Fibroblast of lung (primary cell): ENCODE data around the gene IL1RAP. TPM values are rescaled to one million over a fixed set of nuclear protein-coding genes. Genes with fewer than 3 reads are reported as not detected.
A peak's percentile ranks its signal among the peaks of the same experiment; 100 is the strongest.

Source experiments
- DNase-seq, 2 donors: peaks; one replicate each; pipeline versions ENCODE4 v3.0.0 to v3.0.0-alpha.2; 2010; ENCODE audit warnings: low read depth in 2 of 2
- H2AFZ ChIP-seq: 2 replicates; pipeline ENCODE4 v1.5.1; 2012; ENCODE audit warnings: low read length, control low read depth, inconsistent platforms
- H3K27ac ChIP-seq: 2 replicates; pipeline ENCODE4 v1.5.1; 2011; ENCODE audit warnings: low read length, control low read depth; ENCODE audit not compliant: insufficient read depth
- H3K27me3 ChIP-seq: 2 replicates; pipeline ENCODE4 v1.5.1; 2011; ENCODE audit warnings: mild to moderate bottlenecking, low read length; ENCODE audit not compliant: control insufficient read depth, insufficient read depth
- H3K36me3 ChIP-seq: 2 replicates; pipeline ENCODE4 v1.5.1; 2011; ENCODE audit warnings: low read length; ENCODE audit not compliant: control insufficient read depth, insufficient read depth
- H3K4me1 ChIP-seq: 2 replicates; pipeline ENCODE4 v1.5.1; 2011; ENCODE audit warnings: low read length; ENCODE audit not compliant: control insufficient read depth, insufficient read depth; ENCODE audit errors: extremely low read depth
- H3K4me2 ChIP-seq: 2 replicates; pipeline ENCODE4 v1.5.1; 2011; ENCODE audit warnings: low read length, control low read depth; ENCODE audit not compliant: insufficient read depth; ENCODE audit errors: extremely low read depth
- H3K4me3 ChIP-seq, 4 experiments: fragments of 200-600 bp in 1 of 4; sonication (generic) in 1 of 4; replicated peaks in 1 of 4; 2 replicates each; pipeline ENCODE4 v1.5.1; 2011 to 2016; ENCODE audit warnings: low read length in 4 of 4, low read depth in 3 of 4, mild to moderate bottlenecking in 3 of 4, control low read depth in 2 of 4, inconsistent platforms in 1 of 4, mixed read lengths in 1 of 4; ENCODE audit not compliant: insufficient read depth in 1 of 4; ENCODE audit errors: control extremely low read depth in 1 of 4
- H3K79me2 ChIP-seq: 2 replicates; pipeline ENCODE4 v1.5.1; 2012; ENCODE audit warnings: mild to moderate bottlenecking, low read length, inconsistent platforms; ENCODE audit not compliant: control insufficient read depth, insufficient read depth
- H3K9ac ChIP-seq: 2 replicates; pipeline ENCODE4 v1.5.1; 2011; ENCODE audit warnings: mild to moderate bottlenecking, low read length, control low read depth; ENCODE audit not compliant: insufficient read depth
- H3K9me3 ChIP-seq: 2 replicates; pipeline ENCODE4 v1.5.1; 2012; ENCODE audit warnings: low read depth, low read length; ENCODE audit not compliant: control insufficient read depth, insufficient read depth
- H4K20me1 ChIP-seq: 2 replicates; pipeline ENCODE4 v1.5.1; 2011; ENCODE audit warnings: low read length; ENCODE audit not compliant: control insufficient read depth, insufficient read depth; ENCODE audit errors: extremely low read depth
- EZH2 ChIP-seq: IDR thresholded peaks from 2 replicates; pipeline ENCODE4 v1.5.1; 2012; ENCODE audit warnings: low read length, control low read depth, mild to moderate bottlenecking; ENCODE audit errors: missing control alignments
- polyA plus RNA-seq, 2 donors: library from polyadenylated mRNA; depleted of rRNA in 1 of 2; stranded (reverse) in 1 of 2; unstranded in 1 of 2; fragments of >200 nt; gene quantifications; 2 replicates each; pipeline ENCODE4 v1.2.1, GENCODE V29; 2011 to 2012; ENCODE audit warnings: missing spikeins in 1 of 2
- total RNA-seq: library from RNA; depleted of rRNA; stranded (reverse); fragments of >200 nt; gene quantifications from 2 replicates; pipeline ENCODE4 v1.2.1, GENCODE V29; 2014
- TF ChIP-seq, protein P1 (sequence below), 2 donors: IDR thresholded peaks in 1 of 2; conservative IDR thresholded peaks in 1 of 2; 1 replicate in 1 of 2; 2 replicates in 1 of 2; pipeline ENCODE4 v1.5.1; 2011 to 2012; ENCODE audit warnings: low read length in 2 of 2, control low read depth in 1 of 2, inconsistent platforms in 1 of 2, low read depth in 1 of 2, mild to moderate bottlenecking in 1 of 2

The IL1RAP gene
- total and polyA plus RNA-seq, 2 donors (not counting 1 experiment from before 2014, with no cell fraction given), result 10.2 to 12.6 TPM

DNA sequence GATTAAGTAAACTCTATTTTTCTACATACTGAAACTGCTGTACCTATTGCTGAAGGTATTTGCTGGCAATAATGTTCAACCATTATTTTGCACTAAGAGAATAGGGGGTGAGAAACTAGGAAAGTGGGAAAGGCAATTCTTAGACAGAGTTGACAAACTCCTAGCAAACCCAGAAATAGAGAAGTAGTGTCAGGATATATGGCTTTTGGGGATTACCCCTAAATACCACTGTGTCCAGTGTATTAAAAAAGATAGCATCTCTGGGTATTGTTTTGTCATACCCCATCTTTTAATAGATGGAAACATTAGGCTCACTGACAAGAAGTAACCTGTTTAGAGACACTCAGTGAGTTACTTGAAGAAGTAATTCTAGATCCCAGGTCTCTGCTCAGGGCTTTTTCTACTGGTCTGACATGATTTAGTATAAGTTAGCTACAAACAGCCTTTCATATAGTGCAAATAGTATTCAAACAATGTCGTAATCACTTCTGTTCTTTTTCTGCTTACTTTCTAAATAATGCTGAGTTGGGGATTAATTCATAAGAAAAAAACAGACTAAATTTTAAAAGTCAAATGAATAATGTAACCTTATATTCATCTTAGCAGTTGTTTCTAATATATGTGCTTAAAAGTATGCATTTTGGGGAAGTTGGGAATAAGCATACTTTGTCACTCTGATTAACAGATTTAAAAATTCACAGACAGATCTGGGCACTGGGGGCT lies 107.2 kb downstream of the IL1RAP start:
- no peak overlapping the region for H3K4me3 ChIP-seq
- no peak overlapping the region for H3K27ac ChIP-seq

DNA sequence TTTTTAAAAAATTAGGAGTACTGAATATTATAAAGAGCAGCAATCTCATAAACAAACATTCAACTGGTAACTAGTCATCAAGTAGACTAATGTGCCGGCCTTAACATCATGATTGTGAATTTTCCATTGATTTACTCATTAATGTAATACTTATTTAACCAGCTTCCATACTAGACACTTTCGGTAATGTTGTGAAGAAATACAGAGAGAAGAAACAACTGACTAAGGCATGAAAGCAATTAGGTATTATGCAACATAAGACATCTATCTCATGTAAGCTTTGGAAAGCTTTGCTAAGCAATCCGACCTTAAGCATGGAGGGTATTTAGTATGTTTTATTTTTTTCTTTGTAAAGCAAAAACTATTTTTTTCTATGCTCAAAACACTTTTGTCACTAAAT lies 108.0 kb downstream of the IL1RAP start:
- no peaks in the 10 kb centered on the region for H3K36me3 ChIP-seq
- H3K27me3 ChIP-seq, result no peaks in the 10 kb centered on the region
- no peak overlapping the region for H2AFZ ChIP-seq
- H3K9ac ChIP-seq, result no peak overlapping the region
- DNase-seq, result peak in 1 of 2 donors; percentile 42
- TF ChIP-seq, protein P1, sequence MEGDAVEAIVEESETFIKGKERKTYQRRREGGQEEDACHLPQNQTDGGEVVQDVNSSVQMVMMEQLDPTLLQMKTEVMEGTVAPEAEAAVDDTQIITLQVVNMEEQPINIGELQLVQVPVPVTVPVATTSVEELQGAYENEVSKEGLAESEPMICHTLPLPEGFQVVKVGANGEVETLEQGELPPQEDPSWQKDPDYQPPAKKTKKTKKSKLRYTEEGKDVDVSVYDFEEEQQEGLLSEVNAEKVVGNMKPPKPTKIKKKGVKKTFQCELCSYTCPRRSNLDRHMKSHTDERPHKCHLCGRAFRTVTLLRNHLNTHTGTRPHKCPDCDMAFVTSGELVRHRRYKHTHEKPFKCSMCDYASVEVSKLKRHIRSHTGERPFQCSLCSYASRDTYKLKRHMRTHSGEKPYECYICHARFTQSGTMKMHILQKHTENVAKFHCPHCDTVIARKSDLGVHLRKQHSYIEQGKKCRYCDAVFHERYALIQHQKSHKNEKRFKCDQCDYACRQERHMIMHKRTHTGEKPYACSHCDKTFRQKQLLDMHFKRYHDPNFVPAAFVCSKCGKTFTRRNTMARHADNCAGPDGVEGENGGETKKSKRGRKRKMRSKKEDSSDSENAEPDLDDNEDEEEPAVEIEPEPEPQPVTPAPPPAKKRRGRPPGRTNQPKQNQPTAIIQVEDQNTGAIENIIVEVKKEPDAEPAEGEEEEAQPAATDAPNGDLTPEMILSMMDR (conservative IDR thresholded peaks at IDR 0.05 in 1 of 2, IDR thresholded peaks at IDR 0.05 in 1 of 2; ENCODE audit: low read depth in 1 of 2, low read length in 2 of 2), result no peak
- no peak for TF ChIP-seq EZH2
- no peak overlapping the region for H3K27ac ChIP-seq
- H3K4me2 ChIP-seq, result no peak overlapping the region
- no peaks in the 10 kb centered on the region for H3K9me3 ChIP-seq
- H3K4me3 ChIP-seq, result no peak overlapping the region
- no peaks in the 10 kb centered on the region for H3K4me1 ChIP-seq
- no peaks in the 10 kb centered on the region for H3K79me2 ChIP-seq
- no peaks in the 10 kb centered on the region for H4K20me1 ChIP-seq

More for the DNA sequence above, 107.2 kb downstream of the IL1RAP start:
- Histone ChIP-seq H3K4me1 (no peaks in the 10 kb centered on the region), H3K9ac (no peak overlapping the region), H3K9me3 (no peaks in the 10 kb centered on the region), H4K20me1 (no peaks in the 10 kb centered on the region), H2AFZ (no peak overlapping the region), H3K27me3 (no peaks in the 10 kb centered on the region), H3K36me3 (no peaks in the 10 kb centered on the region), H3K79me2 (no peaks in the 10 kb centered on the region), H3K4me2 (no peak overlapping the region)
- no peak for TF ChIP-seq EZH2
- TF ChIP-seq, protein P1 (conservative IDR thresholded peaks at IDR 0.05 in 1 of 2, IDR thresholded peaks at IDR 0.05 in 1 of 2; ENCODE audit: low read depth in 1 of 2, low read length in 2 of 2), result no peak
- DNase-seq, result peak in 1 of 2 donors; percentile 27

DNA sequence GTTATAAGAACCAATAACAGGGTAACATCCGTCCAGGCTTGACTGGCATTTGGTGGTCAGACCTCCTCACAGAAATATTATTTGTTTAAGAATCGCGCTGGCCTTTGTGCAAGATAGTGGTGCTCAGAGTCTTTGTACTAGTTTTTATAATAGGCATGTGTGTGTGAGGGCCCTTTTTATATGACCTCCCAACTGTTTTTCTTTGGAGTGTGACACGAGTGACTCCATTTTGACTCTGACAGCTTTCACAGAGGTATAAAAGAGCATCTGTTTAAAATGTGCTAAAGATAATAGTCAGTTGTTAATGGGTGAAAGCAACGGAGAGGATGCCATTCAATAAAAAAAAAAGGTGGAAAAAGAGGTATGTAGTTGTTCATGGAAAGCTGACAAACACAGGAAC lies 110.4 kb downstream of the IL1RAP start:
- Histone ChIP-seq H3K27me3 (no peaks in the 10 kb centered on the region), H3K4me3 (no peak overlapping the region), H3K27ac (no peak overlapping the region), H3K4me1 (no peaks in the 10 kb centered on the region), H4K20me1 (no peaks in the 10 kb centered on the region), H3K36me3 (no peaks in the 10 kb centered on the region), H3K79me2 (no peaks in the 10 kb centered on the region), H2AFZ (no peak overlapping the region), H3K4me2 (no peak overlapping the region), H3K9me3 (no peaks in the 10 kb centered on the region), H3K9ac (no peak overlapping the region)
- DNase-seq, result no peak
- TF ChIP-seq EZH2, result no peak
- TF ChIP-seq, protein P1 (conservative IDR thresholded peaks at IDR 0.05 in 1 of 2, IDR thresholded peaks at IDR 0.05 in 1 of 2; ENCODE audit: low read depth in 1 of 2, low read length in 2 of 2), result no peak
